Transverse colon (tissue), 4 donors: ENCODE measurements around the gene ASIP.

ENCODE experiments used
- POLR2A ChIP-seq: fragments of 450-650 bp; IDR thresholded peaks from one replicate; pipeline ENCODE4 v1.6.1; 2016; ENCODE audit warnings: antibody characterized with exemption, mild to moderate bottlenecking, moderate library complexity
- POLR2AphosphoS5 ChIP-seq, 3 donors: sonication (generic); formaldehyde crosslinking; IDR thresholded peaks; one replicate each; pipeline ENCODE4 v1.6.1; 2016; ENCODE audit warnings: antibody characterized with exemption in 3 of 3
- TF ChIP-seq, protein P1 (sequence below), 5 experiments: fragments of 200-600 bp in 3 of 5; fragments of 450-650 bp in 2 of 5; sonication (generic) in 3 of 5; IDR thresholded peaks; 1 replicate in 2 of 5; 2 replicates in 3 of 5; pipeline ENCODE4 v1.5.1; 2016 to 2017; ENCODE audit warnings: antibody characterized with exemption in 5 of 5, inconsistent platforms in 3 of 5, mild to moderate bottlenecking in 2 of 5, moderate library complexity in 1 of 5

DNA sequence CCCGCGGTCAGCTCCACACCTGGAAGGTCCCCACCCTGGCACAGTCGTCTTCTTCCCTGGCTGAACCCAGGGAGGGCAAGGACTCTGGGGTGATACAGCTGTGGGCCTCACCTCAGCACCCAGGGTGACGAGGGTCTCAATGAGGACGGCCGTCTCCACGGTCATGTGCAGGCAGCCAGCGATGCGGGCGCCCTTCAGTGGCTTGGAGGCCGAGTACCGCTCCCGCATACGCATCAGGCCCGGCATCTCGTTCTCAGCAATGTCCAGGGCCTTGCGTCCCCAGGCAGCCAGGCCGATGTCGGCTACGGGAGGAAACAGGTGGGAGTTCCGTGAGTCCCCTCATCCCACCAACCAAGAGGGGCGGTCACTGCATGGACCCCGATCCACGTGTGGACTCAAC lies 54.1 kb downstream of the ASIP start:
- TF ChIP-seq POLR2A: no peak
- TF ChIP-seq, protein P1, sequence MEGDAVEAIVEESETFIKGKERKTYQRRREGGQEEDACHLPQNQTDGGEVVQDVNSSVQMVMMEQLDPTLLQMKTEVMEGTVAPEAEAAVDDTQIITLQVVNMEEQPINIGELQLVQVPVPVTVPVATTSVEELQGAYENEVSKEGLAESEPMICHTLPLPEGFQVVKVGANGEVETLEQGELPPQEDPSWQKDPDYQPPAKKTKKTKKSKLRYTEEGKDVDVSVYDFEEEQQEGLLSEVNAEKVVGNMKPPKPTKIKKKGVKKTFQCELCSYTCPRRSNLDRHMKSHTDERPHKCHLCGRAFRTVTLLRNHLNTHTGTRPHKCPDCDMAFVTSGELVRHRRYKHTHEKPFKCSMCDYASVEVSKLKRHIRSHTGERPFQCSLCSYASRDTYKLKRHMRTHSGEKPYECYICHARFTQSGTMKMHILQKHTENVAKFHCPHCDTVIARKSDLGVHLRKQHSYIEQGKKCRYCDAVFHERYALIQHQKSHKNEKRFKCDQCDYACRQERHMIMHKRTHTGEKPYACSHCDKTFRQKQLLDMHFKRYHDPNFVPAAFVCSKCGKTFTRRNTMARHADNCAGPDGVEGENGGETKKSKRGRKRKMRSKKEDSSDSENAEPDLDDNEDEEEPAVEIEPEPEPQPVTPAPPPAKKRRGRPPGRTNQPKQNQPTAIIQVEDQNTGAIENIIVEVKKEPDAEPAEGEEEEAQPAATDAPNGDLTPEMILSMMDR (IDR thresholded peaks at IDR 0.05): no peak
- no peak for TF ChIP-seq POLR2AphosphoS5 (IDR thresholded peaks at IDR 0.05)
